Activated T-cell treated with anti-CD3 and anti-CD28 coated beads, Interleukin-2, amount 50 U/mL, for 1 hour (primary cell): ENCODE measurements around the gene SYNPO2.

Source experiments
- DNase-seq: peaks from one replicate; pipeline ENCODE4 v3.0.0-alpha.2; 2020

Gene SYNPO2

DNA sequence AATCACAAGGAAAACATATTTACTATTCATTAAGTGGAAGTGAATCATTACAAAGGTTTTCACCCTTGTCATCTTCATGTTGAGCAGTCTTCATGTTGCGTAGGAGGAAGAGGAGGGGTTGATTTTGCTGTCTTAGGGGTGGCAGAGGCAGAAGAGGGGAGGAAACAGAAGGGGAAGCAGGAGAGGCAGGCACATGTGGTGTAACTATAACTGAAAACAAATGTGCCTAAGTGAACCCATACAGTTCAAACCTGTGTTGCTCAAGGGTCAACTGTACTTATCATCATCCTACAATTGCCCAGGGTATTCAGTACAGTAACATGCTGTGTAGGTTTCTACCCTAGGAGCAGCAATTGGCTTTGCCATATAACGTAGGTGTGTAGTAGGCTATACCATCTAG lies 47.2 kb downstream of the SYNPO2 start:
- DNase-seq: no peak

DNA sequence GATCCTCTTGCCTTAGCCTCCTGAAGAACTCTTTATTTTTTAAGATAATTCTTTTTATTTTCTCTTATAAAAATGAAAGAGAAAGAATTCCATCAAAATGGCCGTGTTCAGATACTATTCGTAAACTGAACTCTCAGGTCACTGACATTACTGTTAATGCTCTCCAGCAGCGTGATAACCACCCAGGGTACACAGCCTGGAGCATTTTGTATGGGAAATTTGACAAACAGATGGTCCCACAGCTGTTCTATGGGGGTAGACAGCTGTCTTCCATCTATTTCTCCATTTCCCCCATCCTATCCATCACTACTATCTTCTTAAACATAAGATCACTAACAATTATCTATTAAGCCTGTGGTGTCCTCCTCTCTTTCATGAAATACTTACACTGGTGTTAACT lies 47.8 kb downstream of the SYNPO2 start:
- no peak for DNase-seq

DNA sequence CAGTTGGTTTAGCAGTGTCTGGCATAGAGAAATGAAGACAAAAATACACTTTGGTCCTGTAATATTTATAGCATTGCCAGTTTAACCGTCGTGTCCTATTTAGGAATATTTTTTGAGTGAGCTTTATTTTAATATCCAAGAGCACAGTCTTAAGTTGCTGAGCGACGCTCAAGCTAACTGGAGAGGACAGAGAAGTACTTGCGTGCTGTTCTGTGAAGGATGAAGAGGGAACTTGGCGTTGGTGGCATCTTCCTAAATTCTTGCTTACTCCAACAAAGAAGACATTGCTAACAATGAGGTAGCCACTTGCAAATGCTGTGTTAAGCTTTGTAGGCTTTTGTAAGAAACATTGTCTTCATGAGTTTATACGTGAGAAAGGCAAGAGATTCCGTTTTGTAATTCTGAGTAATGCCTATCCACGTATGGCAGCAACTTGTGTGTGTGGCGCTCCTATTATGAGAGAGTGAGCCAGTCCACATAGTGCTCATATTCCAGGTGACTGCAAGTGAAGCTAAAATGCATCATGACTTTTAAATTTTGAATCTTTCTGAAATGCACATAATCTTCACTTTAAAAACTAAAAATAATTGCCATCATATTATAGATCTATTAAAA lies 50.6 kb downstream of the SYNPO2 start:
- no peak for DNase-seq

DNA sequence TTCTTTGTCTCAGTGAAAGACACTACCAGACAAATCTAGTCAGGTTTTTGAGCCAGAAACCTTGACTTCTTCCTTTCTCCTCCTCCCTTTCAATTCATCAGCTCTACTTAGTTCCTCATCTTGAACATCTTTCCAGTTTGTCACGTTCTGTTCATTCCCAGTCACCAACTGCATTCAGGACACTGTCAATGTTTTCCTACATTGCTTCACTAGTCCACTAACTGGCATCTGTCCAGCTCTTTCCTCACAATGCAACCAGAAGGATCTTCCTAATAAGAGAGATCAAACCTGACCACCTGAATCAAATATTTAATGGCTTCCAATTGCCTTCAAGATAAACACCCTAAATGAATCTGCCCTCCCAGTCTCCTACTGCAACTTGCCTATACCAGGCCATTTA lies 52.5 kb downstream of the SYNPO2 start:
- no peak for DNase-seq

DNA sequence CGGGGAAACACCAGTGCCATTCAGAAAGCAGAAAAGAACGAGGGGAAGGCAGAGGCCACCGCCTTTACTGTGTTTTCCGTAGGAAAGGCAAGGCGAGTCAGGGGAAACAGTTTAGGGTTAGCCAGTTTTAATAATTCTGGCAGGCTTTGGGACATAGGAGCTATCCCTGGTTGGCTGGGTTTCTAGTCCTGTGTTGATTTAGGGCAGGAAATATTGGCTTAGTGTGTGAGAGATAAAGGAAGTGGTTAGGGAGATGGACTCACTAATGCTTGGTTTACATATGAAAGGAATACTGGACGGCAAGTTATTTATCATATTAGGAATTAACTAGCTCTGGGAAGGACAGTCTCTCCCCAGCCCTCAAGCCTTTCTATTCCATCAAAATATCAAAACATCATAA lies 53.1 kb downstream of the SYNPO2 start:
- no peak for DNase-seq

DNA sequence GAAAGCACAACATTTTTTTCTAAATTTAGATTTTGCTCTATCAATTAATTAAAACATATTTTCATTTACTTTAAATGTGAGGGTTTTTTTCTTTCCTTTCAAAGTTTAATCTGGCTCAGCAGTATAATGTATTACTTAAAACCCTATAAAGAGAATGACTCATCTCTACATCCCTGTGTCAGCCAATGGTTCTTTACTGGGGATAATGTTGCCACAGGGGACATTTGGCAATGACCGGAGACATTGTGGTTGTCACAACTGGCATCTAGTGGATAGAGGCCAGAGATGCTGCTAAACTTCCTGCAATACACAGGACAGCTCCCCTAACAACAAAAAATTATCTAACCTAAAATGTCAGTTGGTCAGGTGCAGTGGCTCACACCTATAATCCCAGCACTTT lies 53.8 kb downstream of the SYNPO2 start:
- no peak for DNase-seq

DNA sequence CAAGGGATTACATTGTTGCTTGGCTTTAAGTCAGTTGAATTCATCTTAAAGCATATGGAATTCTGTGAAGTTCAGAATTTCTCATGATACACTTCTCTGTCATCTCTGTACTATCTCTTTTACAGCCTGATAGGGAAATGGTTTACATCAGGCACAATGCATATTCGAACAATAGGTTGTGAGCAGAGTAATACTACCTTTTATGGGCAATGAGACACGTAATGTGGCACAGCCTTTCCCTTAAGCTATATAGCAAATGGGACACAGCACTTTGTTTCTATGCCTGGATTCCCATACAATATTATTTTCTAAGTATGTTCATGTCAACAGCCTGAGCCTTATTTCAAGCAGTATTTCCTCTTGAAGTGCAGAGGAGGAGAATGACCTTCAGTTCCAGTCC lies 58.4 kb downstream of the SYNPO2 start:
- DNase-seq: no peak

DNA sequence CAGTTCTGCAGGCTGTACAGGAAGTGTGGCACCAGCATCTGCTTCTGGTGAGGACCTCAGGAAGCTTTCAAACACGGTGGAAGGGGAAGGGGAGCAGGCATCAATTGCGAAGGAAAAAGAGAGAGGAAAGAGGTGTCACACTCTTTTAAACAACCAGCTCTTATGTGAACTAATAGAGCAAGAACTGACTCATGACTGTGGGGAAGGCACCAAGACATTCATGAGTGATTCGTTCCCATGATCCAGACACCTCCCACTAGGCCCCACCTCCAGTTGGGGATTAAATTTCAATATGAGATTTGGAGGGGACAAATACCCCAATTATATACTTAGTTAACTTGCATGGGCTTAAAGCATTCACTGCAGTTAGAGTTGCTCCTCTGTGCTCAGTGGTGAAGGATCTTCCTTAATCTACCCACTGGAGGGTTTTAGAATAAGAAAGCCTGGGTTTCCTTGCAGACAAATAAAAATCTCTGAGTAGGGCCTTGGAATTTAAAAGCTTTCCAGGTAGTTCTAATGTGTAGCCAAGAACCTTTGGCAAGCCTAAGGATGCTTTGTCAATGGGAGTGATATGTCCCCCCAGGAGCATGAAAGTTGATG lies 60.0 kb downstream of the SYNPO2 start:
- no peak for DNase-seq

DNA sequence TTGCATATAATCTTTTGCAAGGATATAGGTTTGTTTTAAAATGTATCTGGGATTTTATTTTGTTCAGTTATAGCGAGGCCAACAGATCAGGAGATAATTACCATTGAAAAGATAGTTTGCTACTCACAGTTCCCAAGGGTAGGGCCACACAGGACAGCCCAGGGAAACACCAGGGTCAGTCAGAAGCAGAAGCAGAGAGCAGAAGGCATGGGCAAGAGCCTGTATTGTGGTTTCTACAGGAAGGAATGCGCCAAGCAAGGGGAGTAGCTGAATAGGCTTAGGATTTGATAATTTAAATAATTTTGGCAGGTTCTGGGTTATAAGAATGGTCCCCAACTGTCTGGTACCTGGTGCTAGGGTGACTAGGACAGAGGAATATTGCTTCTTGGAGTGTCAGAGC lies 61.6 kb downstream of the SYNPO2 start:
- no peak for DNase-seq

DNA sequence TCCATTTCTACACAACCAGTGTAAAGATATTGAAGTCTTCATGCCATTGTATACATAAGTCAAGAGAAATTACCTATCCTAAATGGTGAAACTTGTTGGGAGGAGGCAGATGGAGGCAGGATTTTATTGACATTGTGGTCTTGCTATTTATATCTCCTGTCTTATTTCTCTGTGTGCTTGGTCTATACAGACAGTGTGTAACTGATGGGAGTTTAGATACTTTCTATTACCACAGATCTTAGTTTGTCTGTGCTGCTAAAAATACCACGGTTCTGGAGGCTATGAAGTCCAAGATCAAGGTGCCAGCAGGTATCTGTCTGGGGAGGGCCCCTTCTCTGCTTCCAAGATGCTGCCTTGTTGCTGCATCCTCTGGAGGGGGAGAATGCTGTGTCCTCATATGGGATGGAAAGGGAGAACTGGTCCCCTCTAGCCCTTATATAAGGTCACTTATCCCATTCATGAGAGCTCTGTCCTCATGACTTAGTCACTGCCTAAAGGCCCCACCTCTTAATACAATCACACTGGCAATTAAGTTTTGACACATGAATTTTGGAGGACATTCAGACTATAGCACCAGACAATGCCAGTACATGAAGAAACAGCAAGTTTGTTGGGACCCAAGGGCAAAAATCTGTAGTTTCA lies 62.4 kb downstream of the SYNPO2 start:
- no peak for DNase-seq

DNA sequence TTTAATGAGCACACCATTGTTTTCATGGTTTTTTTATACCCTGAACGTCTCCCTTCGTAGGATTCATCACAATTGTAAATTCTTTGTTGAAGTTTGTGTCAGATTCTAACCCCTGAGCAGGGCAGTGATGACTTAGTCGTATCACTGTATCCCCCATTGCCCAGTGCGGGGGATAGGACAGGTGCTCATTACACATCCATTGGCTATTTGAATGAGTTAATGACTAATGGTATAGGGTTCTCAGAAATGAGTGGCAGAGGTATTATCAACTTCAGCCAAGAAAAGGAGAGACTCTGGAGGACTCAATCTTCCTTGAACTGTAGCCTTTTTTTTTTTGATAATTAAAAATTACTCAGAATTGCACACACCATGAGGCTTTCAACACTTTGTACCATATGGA lies 64.6 kb downstream of the SYNPO2 start:
- no peak for DNase-seq

DNA sequence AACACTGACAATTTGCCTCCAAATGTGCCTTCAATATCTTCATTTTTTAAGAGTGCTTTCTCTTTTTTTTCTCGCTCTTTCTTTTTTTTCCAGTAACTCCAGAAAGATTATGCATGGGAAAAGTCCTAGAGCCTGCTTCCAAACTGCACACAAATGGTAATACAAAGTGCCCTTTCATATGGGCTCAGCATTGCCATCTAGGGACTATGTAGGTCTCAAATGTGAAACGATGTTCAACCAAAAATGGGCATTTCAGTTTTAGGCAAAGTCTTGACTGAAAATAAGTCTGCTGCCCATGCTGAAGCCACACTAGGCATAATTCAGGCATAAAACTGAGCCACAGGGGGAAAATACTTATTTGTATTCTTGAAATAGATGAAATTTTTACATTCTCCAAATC lies 65.6 kb downstream of the SYNPO2 start:
- DNase-seq: no peak

DNA sequence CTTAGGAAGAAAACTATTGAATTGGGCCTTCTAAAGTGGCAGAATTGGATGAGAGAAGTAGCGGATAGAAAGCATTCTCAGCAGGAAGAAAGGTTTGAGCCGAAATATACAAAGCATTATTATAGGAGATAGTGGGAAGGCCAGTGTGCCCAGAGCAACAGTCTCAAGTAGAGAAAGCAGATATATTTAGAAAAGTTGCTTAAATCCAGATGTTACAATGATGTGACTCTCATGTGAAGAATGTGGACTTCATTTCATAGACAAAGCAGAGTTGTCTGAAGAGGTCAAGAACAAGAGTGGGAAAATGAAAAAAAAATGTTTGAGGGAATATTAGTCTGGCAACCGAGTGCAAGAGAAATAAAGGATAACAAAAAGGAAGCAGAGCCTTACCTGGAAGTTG lies 66.9 kb downstream of the SYNPO2 start:
- DNase-seq: no peak

DNA sequence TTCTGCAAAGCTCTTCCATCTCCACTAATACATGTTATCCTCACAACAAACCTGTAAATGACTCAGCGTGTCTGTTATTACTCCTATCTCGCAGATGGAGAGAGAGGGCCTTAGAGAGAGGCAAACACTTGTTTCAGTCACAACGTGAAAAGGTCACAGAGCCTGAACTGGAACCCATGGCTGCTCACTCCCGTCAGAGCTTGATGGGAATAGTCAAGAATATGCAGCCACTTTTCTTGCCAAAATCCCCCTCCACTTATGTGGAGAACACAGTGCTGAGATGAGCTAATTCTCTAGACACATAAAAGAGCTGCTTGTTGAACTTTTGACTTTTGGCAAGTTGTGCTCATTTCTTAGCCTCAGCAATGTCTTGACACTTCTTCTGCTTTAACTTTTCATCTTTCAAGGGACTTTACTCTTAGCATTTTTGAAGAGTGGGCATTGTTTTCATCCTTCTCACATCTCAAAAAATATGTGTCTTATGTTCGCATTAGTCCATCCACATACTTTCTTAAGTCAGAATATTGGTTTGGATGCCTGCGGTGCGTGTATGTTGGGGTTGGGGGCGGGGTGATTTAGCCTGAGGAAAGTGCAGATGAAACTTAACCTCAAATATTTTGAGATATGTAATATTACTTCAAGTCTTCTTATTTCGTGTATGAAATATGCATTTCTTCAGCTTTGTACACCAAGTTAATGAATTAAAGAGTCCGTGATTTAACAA lies 69.2 kb downstream of the SYNPO2 start:
- no peak for DNase-seq

DNA sequence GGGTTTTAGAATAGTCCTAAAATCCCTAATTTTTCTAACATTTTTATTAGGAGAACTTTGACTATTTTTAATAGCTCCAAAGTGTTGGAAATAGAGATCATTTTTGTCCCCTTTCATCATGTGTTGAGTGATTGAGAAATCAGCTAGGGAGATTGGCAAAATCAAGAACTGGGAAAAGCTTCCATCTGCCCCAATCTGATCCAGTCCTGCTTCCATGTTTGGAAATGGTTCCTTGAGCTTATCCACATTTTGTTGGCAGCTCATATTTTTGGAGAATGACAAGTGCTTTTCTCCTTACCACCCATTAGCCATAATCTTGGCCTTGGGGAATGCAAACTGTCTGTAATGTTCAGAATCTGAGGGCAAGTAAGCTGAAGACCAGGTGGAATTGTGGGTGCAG lies 73.9 kb downstream of the SYNPO2 start:
- DNase-seq: no peak

DNA sequence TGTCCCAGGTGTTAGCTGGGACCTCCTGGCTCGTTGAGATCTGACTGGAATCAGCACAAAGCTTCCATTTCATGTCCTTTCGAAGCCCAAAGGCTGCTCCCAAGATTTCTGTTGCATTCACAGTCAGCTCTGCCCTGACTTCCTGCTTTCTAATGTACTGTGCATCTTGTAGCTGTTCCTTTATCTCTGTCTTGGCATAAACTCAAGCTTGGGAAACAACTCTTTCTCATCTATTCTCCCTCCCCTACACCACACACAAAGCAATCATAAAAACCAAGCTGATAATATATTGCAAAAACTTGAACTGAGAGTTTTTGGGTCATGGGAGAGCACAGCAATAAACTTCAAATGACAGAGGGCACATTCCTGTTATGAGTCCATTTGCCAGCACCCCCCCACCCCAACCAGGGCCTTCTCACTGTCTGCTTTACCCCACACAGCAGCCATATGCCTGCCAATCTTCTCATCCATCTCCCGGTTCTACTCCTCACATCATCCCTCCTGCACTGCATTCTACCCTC lies 76.3 kb downstream of the SYNPO2 start:
- DNase-seq: no peak

DNA sequence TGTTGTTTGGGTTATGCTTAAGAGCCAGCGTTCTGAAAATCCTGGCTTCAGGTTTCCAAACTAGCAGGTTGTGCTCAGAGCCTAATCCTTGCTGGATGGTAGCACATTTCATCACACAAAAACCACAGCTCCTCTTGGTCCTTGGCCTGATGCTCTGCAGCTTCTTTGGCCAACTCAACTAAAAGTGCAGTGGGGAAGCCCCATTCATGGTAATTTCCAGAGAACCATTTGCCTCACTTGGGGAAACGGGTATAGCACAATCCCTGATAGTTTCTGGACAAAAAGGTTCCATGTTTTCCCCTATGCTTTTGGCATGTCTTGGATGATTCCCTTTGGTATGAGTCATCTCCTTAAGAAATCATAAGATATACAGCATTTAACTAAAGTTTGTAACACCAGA lies 78.7 kb downstream of the SYNPO2 start:
- no peak for DNase-seq

DNA sequence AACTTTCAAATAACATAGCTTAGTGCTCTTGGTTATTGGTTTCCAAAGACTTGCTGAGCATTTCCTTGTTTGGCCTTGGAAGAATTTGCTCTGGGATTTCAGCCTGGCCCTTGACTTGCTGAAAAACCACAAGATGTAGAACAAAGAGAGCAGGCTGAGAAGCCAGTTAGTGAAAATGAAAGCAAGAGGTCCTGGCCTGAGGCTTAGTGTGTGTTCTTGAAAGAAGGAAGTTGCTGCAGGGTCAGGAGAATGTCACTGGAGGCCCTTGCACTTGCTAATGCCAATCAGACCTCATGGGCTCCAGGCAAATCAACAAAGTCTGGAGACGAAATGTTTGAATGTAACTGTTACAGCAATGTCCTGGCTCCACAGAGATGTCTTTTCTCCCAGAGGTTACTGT lies 79.4 kb downstream of the SYNPO2 start:
- DNase-seq: no peak

DNA sequence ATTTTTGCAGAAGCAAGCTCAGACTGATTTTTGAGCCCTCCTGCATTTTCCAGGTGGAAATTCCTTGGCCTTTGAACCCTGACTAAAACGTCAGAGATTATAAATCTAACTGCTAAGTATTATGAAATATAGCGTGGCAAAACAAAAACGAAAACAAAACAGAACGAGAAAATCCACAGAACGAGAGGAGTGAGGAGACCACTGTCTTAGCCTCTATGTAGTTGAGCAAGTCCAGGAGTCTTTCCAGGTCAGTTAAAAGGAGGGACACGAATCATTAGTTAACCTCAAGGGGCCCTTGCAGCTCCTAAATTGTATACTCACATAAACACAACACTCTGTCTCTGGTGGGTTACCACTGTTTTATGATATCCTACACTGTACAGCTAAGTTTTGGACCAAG lies 80.2 kb downstream of the SYNPO2 start:
- no peak for DNase-seq

DNA sequence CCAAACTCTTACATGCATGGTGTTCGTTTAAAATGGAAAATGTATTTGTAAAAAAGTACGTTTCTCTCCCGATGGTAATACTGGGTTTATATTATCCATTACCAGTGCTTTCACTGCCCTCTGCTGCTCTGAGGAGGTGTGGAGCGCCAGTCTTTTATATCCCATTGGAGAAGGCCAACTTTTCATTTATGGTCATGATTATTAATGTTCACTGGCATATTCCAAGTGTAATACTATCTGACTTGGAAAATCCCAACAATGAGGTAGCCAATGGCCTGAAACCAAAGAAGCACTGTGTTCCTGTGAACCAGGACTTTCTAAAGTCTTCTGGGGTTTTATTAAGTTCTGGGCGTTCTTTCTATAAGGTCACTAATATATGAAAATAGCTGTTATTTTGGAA lies 80.7 kb downstream of the SYNPO2 start:
- DNase-seq: no peak

DNA sequence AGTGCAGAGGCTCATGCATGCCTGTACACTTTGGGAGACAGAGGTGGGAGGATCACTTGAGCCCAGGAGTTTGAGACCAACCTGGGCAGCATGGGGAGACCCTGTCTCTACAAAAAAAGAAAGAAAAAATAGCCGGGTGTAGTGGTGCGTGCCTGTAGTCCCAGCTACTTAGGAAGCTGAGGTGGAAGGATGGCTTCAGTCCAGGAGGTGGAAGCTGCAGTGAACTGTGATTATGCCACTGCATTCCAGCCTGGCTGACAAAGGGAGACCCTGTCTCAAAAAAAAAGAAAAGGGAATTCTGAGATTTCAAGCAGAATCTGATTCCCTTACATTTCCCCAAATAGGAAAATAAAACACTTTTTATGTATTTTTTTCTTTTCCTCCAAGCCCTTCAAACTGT lies 83.5 kb downstream of the SYNPO2 start:
- DNase-seq: no peak

DNA sequence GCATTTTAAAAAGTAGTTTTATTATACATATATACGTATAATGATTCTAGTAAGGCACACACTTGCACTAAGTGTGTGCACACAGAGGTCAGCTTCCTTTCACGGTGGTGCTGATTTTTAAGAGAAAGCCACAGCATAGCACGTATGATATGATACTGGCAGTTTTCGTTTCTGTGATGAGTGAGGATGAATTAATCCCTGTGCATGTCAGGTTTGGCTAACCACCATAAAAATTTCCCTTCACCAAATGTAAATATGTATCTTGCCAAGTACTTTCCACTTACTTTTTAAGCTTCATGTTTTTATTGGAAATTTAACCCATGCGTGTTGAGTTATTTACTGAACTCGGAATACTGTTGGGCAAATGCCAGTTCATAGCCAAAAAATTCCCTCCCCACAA lies 84.6 kb downstream of the SYNPO2 start:
- DNase-seq: no peak

DNA sequence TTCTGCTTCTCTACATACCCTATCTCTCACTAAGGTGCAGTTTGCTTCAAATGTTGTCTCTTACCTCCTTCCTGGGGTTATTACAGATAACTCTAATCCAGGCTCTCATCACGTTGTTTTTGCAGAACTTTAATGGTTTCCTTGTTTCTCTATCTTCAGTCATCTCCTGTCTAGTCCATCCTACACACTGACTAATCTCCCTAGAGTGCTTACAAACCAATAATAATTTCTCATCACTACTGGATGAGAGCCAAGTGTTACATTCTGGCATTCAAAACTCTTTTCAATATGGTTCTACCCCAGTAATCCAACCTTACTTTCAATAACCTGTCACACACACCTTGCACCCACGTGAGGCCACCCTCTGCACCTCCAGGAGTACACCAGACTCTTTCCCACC lies 86.1 kb downstream of the SYNPO2 start:
- no peak for DNase-seq
